ENCODE results near the gene C1orf116. TPM values are rescaled to one million over a fixed set of nuclear protein-coding genes. Genes with fewer than 3 reads are reported as not detected.

Gene C1orf116
- total and polyA plus RNA-seq, 10 of the 15 experiments (the other 5 are each of a cell fraction or from before 2014, with no cell fraction given), result 0.01 to 0.08 TPM; not detected in 8

GRCh38 chr1:207077012-207077411 lies 44.5 kb upstream of the C1orf116 start:
- POLR2A ChIA-PET, result no interaction called here

More at GRCh38 chr1:207077012-207077411, 44.5 kb upstream of the C1orf116 start:
- ChIA-PET CTCF (interaction anchor here (0.8 to 10.2 kb wide), 6 partner anchors 16 to 422 kb away, joined by 3 to 131 read pairs (median 10); partner anchors contain the start of genes PFKFB2 and YOD1), RAD21 (ENCODE audit: unreplicated experiment) (interaction anchor here (1.2 kb wide), 1 partner anchor 95 kb away, joined by 3 read pairs; no protein-coding TSS in a partner anchor), SMC1A (ENCODE audit: uncharacterized antibody, unreplicated experiment) (interaction anchor here (1.0 to 7.7 kb wide), 2 partner anchors 29 to 328 kb away, joined by 3 to 66 read pairs; partner anchors contain the start of gene YOD1)
- no peak overlapping the region for H3K4me2 ChIP-seq (ENCODE audit: control insufficient read depth, insufficient read depth)
- no peaks in the 10 kb centered on the region for H4K20me1 ChIP-seq (ENCODE audit: control insufficient read depth, insufficient read depth)
- intact Hi-C loops (cut with micrococcal nuclease; ENCODE audit: unreplicated experiment) (loop anchor here (1.0 to 5.0 kb wide), 4 partner anchors 27 to 90 kb away; no protein-coding TSS in a partner anchor), in situ Hi-C loops (cut with MboI) (loop anchor here (5.0 kb wide), 1 partner anchor 330 kb away; no protein-coding TSS in a partner anchor)
- H3K36me3 ChIP-seq (ENCODE audit: control insufficient read depth in 2 of 2, insufficient read depth in 2 of 2, low read length in 1 of 2), result no peaks in the 10 kb centered on the region
- DNase-seq (ENCODE audit: low read depth, low spot score), result no peak
- H3K27me3 ChIP-seq (replicated peaks in 1 of 2; ENCODE audit: control insufficient read depth in 2 of 2, insufficient read depth in 2 of 2, low read length in 1 of 2), result no peaks in the 10 kb centered on the region
- ATAC-seq, result no peak
- H3K9ac ChIP-seq (ENCODE audit: control insufficient read depth, insufficient read depth, low read length), result no peak overlapping the region
- no peaks in the 10 kb centered on the region for H3K9me3 ChIP-seq (replicated peaks; ENCODE audit: control insufficient read depth, insufficient read depth, low read length)
- H3K4me3 ChIP-seq, result no peak overlapping the region
- no peaks in the 10 kb centered on the region for H3K79me2 ChIP-seq (ENCODE audit: control insufficient read depth, insufficient read depth, low read length)
- 96% methylated on average over 1 of the region's 1 CpG for WGBS (ENCODE audit: insufficient coverage, insufficient replicate concordance, low lambda C conversion rate, missing lambda C conversion rate)
- no peaks in the 10 kb centered on the region for H3K4me1 ChIP-seq (ENCODE audit: control insufficient read depth, insufficient read depth, low read length)
- TF ChIP-seq NFYA (IDR thresholded peaks at IDR 0.05; ENCODE audit: borderline replicate concordance, low read depth, low read length) (no peak), EGR1 (IDR thresholded peaks at IDR 0.05; ENCODE audit: borderline replicate concordance in 1 of 2, low read depth in 2 of 2, low read length in 2 of 2) (no peak), GATAD2B (conservative IDR thresholded peaks at IDR 0.05; ENCODE audit: low read depth) (no peak), TCF7 (IDR thresholded peaks at IDR 0.05; ENCODE audit: borderline replicate concordance) (no peak), BCL11A (IDR thresholded peaks at IDR 0.05; ENCODE audit: low read depth, low read length) (no peak), PRDM15 (CRISPR knock-in tag; IDR thresholded peaks at IDR 0.05) (no peak), ATF3 (IDR thresholded peaks at IDR 0.05; ENCODE audit: borderline replicate concordance, extremely low read depth, low read depth, low read length) (no peak), EZH2 (IDR thresholded peaks at IDR 0.05; ENCODE audit: borderline replicate concordance, control insufficient read depth, low read depth, low read length) (no peak)
- H2AFZ ChIP-seq (ENCODE audit: control insufficient read depth, low read depth, low read length), result no peak overlapping the region
- FAIRE-seq, result no peak
- BruUV-seq (replicated peaks), result no TSS peak
- H3K27ac ChIP-seq (ENCODE audit: control insufficient read depth, insufficient read depth), result no peak overlapping the region
